GM23338 (cell line): ENCODE results near the gene ALDH8A1. TPM values are rescaled to one million over a fixed set of nuclear protein-coding genes. Genes with fewer than 3 reads are reported as not detected.

Experiments used
- ATAC-seq: fragments of 200-7000 bp; cut with Tn5 transposase; 3 replicates; pipeline ENCODE4 v1.9.1; 2020
- DNase-seq: peaks from one replicate; pipeline ENCODE4 v3.0.0-alpha.2; 2015; ENCODE audit warnings: low spot score
- H2AFZ ChIP-seq: fragments of 200-600 bp; sonication (generic); 2 replicates; pipeline ENCODE4 v1.8.0; 2016; ENCODE audit warnings: antibody characterized with exemption, mild to moderate bottlenecking, moderate library complexity
- H3F3A ChIP-seq: fragments of 200-600 bp; sonication (generic); replicated peaks from 2 replicates; pipeline ENCODE4 v1.8.0; 2017; ENCODE audit warnings: antibody characterized with exemption, mixed run types, low read depth
- H3K27ac ChIP-seq: fragments of 200-600 bp; sonication (generic); 2 replicates; pipeline ENCODE4 v1.6.1; 2016; ENCODE audit warnings: low read depth
- H3K27me3 ChIP-seq: fragments of 200-600 bp; sonication (generic); 2 replicates; pipeline ENCODE4 v1.8.0; 2016; ENCODE audit warnings: mild to moderate bottlenecking, mixed run types, moderate library complexity; ENCODE audit not compliant: insufficient read depth
- H3K36me3 ChIP-seq: fragments of 200-600 bp; sonication (generic); 2 replicates; pipeline ENCODE4 v1.8.0; 2016; ENCODE audit warnings: mild to moderate bottlenecking; ENCODE audit not compliant: insufficient read depth
- H3K4me1 ChIP-seq: fragments of 200-600 bp; sonication (generic); 2 replicates; pipeline ENCODE4 v1.8.0; 2016; ENCODE audit warnings: mild to moderate bottlenecking, moderate library complexity; ENCODE audit not compliant: insufficient read depth
- H3K4me2 ChIP-seq: fragments of 200-600 bp; sonication (generic); 2 replicates; pipeline ENCODE4 v1.7.1; 2017; ENCODE audit warnings: mixed run types
- H3K4me3 ChIP-seq: fragments of 200-600 bp; sonication (generic); 2 replicates; pipeline ENCODE4 v1.6.1; 2016; ENCODE audit warnings: mixed run types
- H3K79me2 ChIP-seq: fragments of 200-600 bp; sonication (generic); replicated peaks from 2 replicates; pipeline ENCODE4 v1.8.0; 2017; ENCODE audit warnings: mild to moderate bottlenecking; ENCODE audit not compliant: insufficient read depth
- H3K9me2 ChIP-seq: fragments of 200-600 bp; sonication (generic); 2 replicates; pipeline ENCODE4 v1.8.0; 2017; ENCODE audit not compliant: insufficient read depth
- H4K20me1 ChIP-seq: fragments of 200-600 bp; sonication (generic); replicated peaks from 2 replicates; pipeline ENCODE4 v1.8.0; 2017; ENCODE audit warnings: mild to moderate bottlenecking; ENCODE audit not compliant: insufficient read depth
- H3K27ac Mint-ChIP-seq: 2 replicates; pipeline ENCODE4 v1.8.0; 2020; ENCODE audit warnings: inconsistent platforms, mild to moderate bottlenecking, moderate library complexity, mixed read lengths
- H3K27me3 Mint-ChIP-seq: 3 replicates; pipeline ENCODE4 v1.8.0; 2022; ENCODE audit warnings: low read depth, mild to moderate bottlenecking, moderate library complexity, mixed read lengths, inconsistent platforms; ENCODE audit not compliant: insufficient read depth, poor library complexity
- H3K36me3 Mint-ChIP-seq: 3 replicates; pipeline ENCODE4 v1.8.0; 2021; ENCODE audit warnings: low read depth, mild to moderate bottlenecking, inconsistent platforms, moderate library complexity, mixed read lengths
- H3K4me1 Mint-ChIP-seq: 3 replicates; pipeline ENCODE4 v1.8.0; 2020; ENCODE audit warnings: mild to moderate bottlenecking, inconsistent platforms, mixed read lengths
- H3K4me3 Mint-ChIP-seq: 3 replicates; pipeline ENCODE4 v1.8.0; 2021; ENCODE audit warnings: moderate library complexity, mild to moderate bottlenecking, inconsistent platforms, mixed read lengths
- H3K9me3 Mint-ChIP-seq: 3 replicates; pipeline ENCODE4 v1.8.0; 2020; ENCODE audit warnings: moderate library complexity, mild to moderate bottlenecking, inconsistent platforms, mixed read lengths
- CREB1 ChIP-seq: fragments of 250-450 bp; sonication (Bioruptor Pico); IDR thresholded peaks from 2 replicates; pipeline ENCODE4 v1.5.0; 2020; ENCODE audit warnings: low read depth, mild to moderate bottlenecking, moderate library complexity
- ETS1 ChIP-seq: IDR thresholded peaks from 2 replicates; pipeline ENCODE4 v1.6.1; 2016; ENCODE audit warnings: antibody characterized with exemption
- EZH2 ChIP-seq: fragments of 200-600 bp; sonication (generic); IDR thresholded peaks from one replicate; pipeline ENCODE4 v1.8.0; 2017; ENCODE audit warnings: antibody characterized with exemption, mild to moderate bottlenecking, low read depth; ENCODE audit not compliant: unreplicated experiment
- JUNB ChIP-seq: IDR thresholded peaks from one replicate; pipeline ENCODE4 v1.6.1; 2016; ENCODE audit warnings: antibody characterized with exemption; ENCODE audit not compliant: unreplicated experiment
- POLR2AphosphoS5 ChIP-seq: IDR thresholded peaks from 2 replicates; pipeline ENCODE4 v1.6.1; 2016; ENCODE audit warnings: antibody characterized with exemption, low read depth
- STAT1 ChIP-seq: IDR thresholded peaks from one replicate; pipeline ENCODE4 v1.6.1; 2016; ENCODE audit warnings: antibody characterized with exemption; ENCODE audit not compliant: unreplicated experiment
- ZNF114 ChIP-seq: fragments of 250-450 bp; sonication (Bioruptor Pico); IDR thresholded peaks from 2 replicates; pipeline ENCODE4 v1.5.0; 2020; ENCODE audit warnings: mild to moderate bottlenecking, moderate library complexity
- ZNF462 ChIP-seq: fragments of 250-450 bp; sonication (Bioruptor Pico); IDR thresholded peaks from 2 replicates; pipeline ENCODE4 v1.5.0; 2020; ENCODE audit warnings: mild to moderate bottlenecking, moderate library complexity
- polyA plus RNA-seq: library from polyadenylated mRNA; unstranded; fragments of >200 nt; fragmentation: Nextera tagmentation; extraction: Ambion mirVana; gene quantifications from 2 replicates; pipeline ENCODE4 v1.2.1, GENCODE V29; 2016
- total RNA-seq: library from RNA; depleted of rRNA; stranded (reverse); fragments of >200 nt; shearing (Covaris generic); gene quantifications from 2 replicates; pipeline ENCODE4 v1.2.3, GENCODE V29; 2014
- TF ChIP-seq, protein P1 (sequence below): IDR thresholded peaks from one replicate; pipeline ENCODE4 v1.6.1; 2018; ENCODE audit warnings: antibody characterized with exemption; ENCODE audit not compliant: unreplicated experiment

Gene ALDH8A1
- total and polyA plus RNA-seq, 2 experiments from 2014 or later: not detected

DNA sequence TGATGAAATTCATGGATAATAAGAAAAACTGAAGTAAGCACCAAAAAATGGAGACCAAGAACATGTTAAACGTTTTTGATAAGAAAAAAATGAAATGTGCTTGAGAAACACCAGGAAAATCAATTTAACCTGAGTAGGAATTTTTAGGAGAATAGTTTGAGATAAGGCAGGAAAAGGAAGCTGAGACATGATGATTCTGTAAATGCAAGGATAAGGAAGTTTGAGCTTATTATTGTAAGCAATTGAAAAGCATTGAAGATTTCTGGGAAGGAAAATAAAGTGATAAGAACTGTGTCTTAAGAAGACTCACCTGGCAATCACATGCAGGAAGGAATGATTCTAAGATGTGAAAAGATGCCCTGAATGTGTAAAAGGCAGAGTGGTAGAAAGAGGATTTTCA is 66.6 kb downstream of the ALDH8A1 start:
- peaks cover 3% of the 10 kb centered on the region; the same call in 1 of the 3 replicates for H3K9me3 Mint-ChIP-seq

More for the DNA sequence above, 66.6 kb downstream of the ALDH8A1 start:
- TF ChIP-seq JUNB (no peak), CREB1 (CRISPR knock-in tag) (no peak), ETS1 (no peak), STAT1 (no peak), ZNF462 (CRISPR knock-in tag) (no peak), ZNF114 (no peak), POLR2AphosphoS5 (no peak), EZH2 (no peak)
- TF ChIP-seq, protein P1, sequence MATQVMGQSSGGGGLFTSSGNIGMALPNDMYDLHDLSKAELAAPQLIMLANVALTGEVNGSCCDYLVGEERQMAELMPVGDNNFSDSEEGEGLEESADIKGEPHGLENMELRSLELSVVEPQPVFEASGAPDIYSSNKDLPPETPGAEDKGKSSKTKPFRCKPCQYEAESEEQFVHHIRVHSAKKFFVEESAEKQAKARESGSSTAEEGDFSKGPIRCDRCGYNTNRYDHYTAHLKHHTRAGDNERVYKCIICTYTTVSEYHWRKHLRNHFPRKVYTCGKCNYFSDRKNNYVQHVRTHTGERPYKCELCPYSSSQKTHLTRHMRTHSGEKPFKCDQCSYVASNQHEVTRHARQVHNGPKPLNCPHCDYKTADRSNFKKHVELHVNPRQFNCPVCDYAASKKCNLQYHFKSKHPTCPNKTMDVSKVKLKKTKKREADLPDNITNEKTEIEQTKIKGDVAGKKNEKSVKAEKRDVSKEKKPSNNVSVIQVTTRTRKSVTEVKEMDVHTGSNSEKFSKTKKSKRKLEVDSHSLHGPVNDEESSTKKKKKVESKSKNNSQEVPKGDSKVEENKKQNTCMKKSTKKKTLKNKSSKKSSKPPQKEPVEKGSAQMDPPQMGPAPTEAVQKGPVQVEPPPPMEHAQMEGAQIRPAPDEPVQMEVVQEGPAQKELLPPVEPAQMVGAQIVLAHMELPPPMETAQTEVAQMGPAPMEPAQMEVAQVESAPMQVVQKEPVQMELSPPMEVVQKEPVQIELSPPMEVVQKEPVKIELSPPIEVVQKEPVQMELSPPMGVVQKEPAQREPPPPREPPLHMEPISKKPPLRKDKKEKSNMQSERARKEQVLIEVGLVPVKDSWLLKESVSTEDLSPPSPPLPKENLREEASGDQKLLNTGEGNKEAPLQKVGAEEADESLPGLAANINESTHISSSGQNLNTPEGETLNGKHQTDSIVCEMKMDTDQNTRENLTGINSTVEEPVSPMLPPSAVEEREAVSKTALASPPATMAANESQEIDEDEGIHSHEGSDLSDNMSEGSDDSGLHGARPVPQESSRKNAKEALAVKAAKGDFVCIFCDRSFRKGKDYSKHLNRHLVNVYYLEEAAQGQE: no peak
- Histone ChIP-seq H3K4me3 (no peak overlapping the region), H3K9me2 (no peaks in the 10 kb centered on the region), H4K20me1 (no peaks in the 10 kb centered on the region), H3K4me2 (no peak overlapping the region), H3K36me3 (no peaks in the 10 kb centered on the region), H3K27me3 (no peaks in the 10 kb centered on the region), H3K4me1 (no peaks in the 10 kb centered on the region), H3K27ac (no peak overlapping the region), H2AFZ (no peak overlapping the region), H3F3A (no peaks in the 10 kb centered on the region), H3K79me2 (no peaks in the 10 kb centered on the region)
- no peaks in the 10 kb centered on the region for H3K4me1 Mint-ChIP-seq
- no peak for ATAC-seq
- no peak overlapping the region for H3K4me3 Mint-ChIP-seq
- H3K27me3 Mint-ChIP-seq: peaks cover 1% of the 10 kb centered on the region
- no peaks in the 10 kb centered on the region for H3K36me3 Mint-ChIP-seq
- no peak overlapping the region for H3K27ac Mint-ChIP-seq
- DNase-seq: no peak
